ENCODE results near the gene BMPER.

BMPER gene

GRCh38 chr7:34031156-34031555 lies 125.8 kb downstream of the BMPER start:
- CTCF ChIA-PET: no interaction called here
- POLR2A ChIA-PET: no interaction called here
- TF ChIP-seq ZBTB17 (tag by site-specific recombination; IDR thresholded peaks at IDR 0.05): no peak
- TF ChIP-seq ZBTB49 (tag by site-specific recombination; IDR thresholded peaks at IDR 0.05; ENCODE audit: low read depth): no peak
- TF ChIP-seq ZNF48 (tag by site-specific recombination; IDR thresholded peaks at IDR 0.05): no peak
- no peak for TF ChIP-seq ZNF664 (tag by site-specific recombination; IDR thresholded peaks at IDR 0.05)
- TF ChIP-seq ZNF544 (tag by site-specific recombination; IDR thresholded peaks at IDR 0.05): no peak
- no peak for TF ChIP-seq ZNF600 (tag by site-specific recombination; IDR thresholded peaks at IDR 0.05)
- Histone ChIP-seq H3K27ac (ENCODE audit: extremely low read depth, low read depth, low read length) (no peak overlapping the region), H3K4me3 (ENCODE audit: low read depth, low read length) (no peak overlapping the region), H3K36me3 (ENCODE audit: control insufficient read depth in 2 of 2, insufficient read depth in 1 of 2, low read length in 2 of 2) (no peaks in the 10 kb centered on the region), H3K4me1 (ENCODE audit: control insufficient read depth, insufficient read depth, low read length) (peaks cover 5% of the 10 kb centered on the region), H3K9me3 (ENCODE audit: control insufficient read depth, insufficient read depth, low read depth, low read length) (no peaks in the 10 kb centered on the region)

GRCh38 chr7:34034728-34035127 lies 129.4 kb downstream of the BMPER start:
- TF ChIP-seq RBAK (tag by site-specific recombination; IDR thresholded peaks at IDR 0.05) (no peak), FEZF1 (tag by site-specific recombination; IDR thresholded peaks at IDR 0.05) (peak; percentile 37; the same call in 1 of the 2 replicates), GLIS1 (tag by site-specific recombination; IDR thresholded peaks at IDR 0.05) (peak; percentile 31; the same call in 1 of the 2 replicates), ZIC2 (tag by site-specific recombination; IDR thresholded peaks at IDR 0.05) (peak; percentile 62)
- H3K27ac ChIP-seq (ENCODE audit: extremely low read depth, low read depth, low read length): no peak overlapping the region
- H3K9me3 ChIP-seq (ENCODE audit: control insufficient read depth, insufficient read depth, low read depth, low read length): no peaks in the 10 kb centered on the region
- CTCF ChIA-PET: no interaction called here
- H3K4me1 ChIP-seq (ENCODE audit: control insufficient read depth, insufficient read depth, low read length): peaks cover 9% of the 10 kb centered on the region
- POLR2A ChIA-PET: no interaction called here
- H3K36me3 ChIP-seq (ENCODE audit: control insufficient read depth in 2 of 2, insufficient read depth in 1 of 2, low read length in 2 of 2): no peaks in the 10 kb centered on the region
- H3K4me3 ChIP-seq (ENCODE audit: low read depth, low read length): no peak overlapping the region

- peak overlapping the region; percentile 26; the same call in 1 of the 2 replicates for H3K27ac ChIP-seq (ENCODE audit: extremely low read depth, low read depth, low read length)
- CTCF ChIA-PET: interaction anchor here (0.6 to 1.5 kb wide), 4 partner anchors 52 to 103 kb away, joined by 3 to 6 read pairs (median 4); no protein-coding TSS in a partner anchor
- TF ChIP-seq OSR2 (tag by site-specific recombination; IDR thresholded peaks at IDR 0.05) (peak; percentile 51; the same call in 1 of the 2 replicates), ATF2 (tag by site-specific recombination; IDR thresholded peaks at IDR 0.05; ENCODE audit: low read depth) (no peak), MZF1 (tag by site-specific recombination; IDR thresholded peaks at IDR 0.05; ENCODE audit: borderline replicate concordance) (no peak), SCRT1 (tag by site-specific recombination; IDR thresholded peaks at IDR 0.05; ENCODE audit: borderline replicate concordance) (no peak), ZNF549 (tag by site-specific recombination; IDR thresholded peaks at IDR 0.05) (no peak), PATZ1 (tag by site-specific recombination; IDR thresholded peaks at IDR 0.05) (no peak), ZFHX2 (tag by site-specific recombination; conservative IDR thresholded peaks at IDR 0.05) (no peak), ZSCAN23 (tag by site-specific recombination; IDR thresholded peaks at IDR 0.05) (no peak), ZNF426 (tag by site-specific recombination; IDR thresholded peaks at IDR 0.05) (no peak), EGR2 (tag by site-specific recombination; IDR thresholded peaks at IDR 0.05; ENCODE audit: low read depth) (no peak), ZNF433 (tag by site-specific recombination; IDR thresholded peaks at IDR 0.05; ENCODE audit: low read depth) (no peak), ZNF510 (tag by site-specific recombination; IDR thresholded peaks at IDR 0.05; ENCODE audit: insufficient replicate concordance) (no peak), SCRT2 (tag by site-specific recombination; IDR thresholded peaks at IDR 0.05) (no peak), ZNF292 (tag by site-specific recombination; IDR thresholded peaks at IDR 0.05; ENCODE audit: borderline replicate concordance, low read depth) (no peak), HOXC10 (CRISPR knock-in tag; IDR thresholded peaks at IDR 0.05) (no peak), ZBTB20 (tag by site-specific recombination; IDR thresholded peaks at IDR 0.05) (no peak)
These were observed 130.9 kb downstream of the BMPER start for GRCh38 chr7:34036051-34036920.

More at GRCh38 chr7:34036051-34036920, 130.9 kb downstream of the BMPER start:
- Histone ChIP-seq H3K36me3 (ENCODE audit: control insufficient read depth in 2 of 2, insufficient read depth in 1 of 2, low read length in 2 of 2) (no peaks in the 10 kb centered on the region), H3K4me1 (ENCODE audit: control insufficient read depth, insufficient read depth, low read length) (peaks cover 9% of the 10 kb centered on the region), H3K4me3 (ENCODE audit: low read depth, low read length) (no peak overlapping the region), H3K9me3 (ENCODE audit: control insufficient read depth, insufficient read depth, low read depth, low read length) (no peaks in the 10 kb centered on the region)
- POLR2A ChIA-PET: interaction anchor here (0.9 to 1.1 kb wide), 2 partner anchors 17 to 53 kb away, joined by 3 to 4 read pairs; no protein-coding TSS in a partner anchor
